ENCODE data around the gene POLG2. TPM values are rescaled to one million over a fixed set of nuclear protein-coding genes. Genes with fewer than 3 reads are reported as not detected.

POLG2 gene
- total RNA-seq, 1 experiment from 2014 or later: 28.9 TPM

- POLR2A ChIA-PET: interaction anchor here (1.0 kb wide), 1 partner anchor 13 kb away, joined by 3 read pairs; no protein-coding TSS in a partner anchor
- H3K36me3 ChIP-seq (ENCODE audit: control insufficient read depth, insufficient read depth, low read length): peaks cover 2% of the 10 kb centered on the region; the same call in 1 of the 2 replicates
- peaks cover under 1% of the 10 kb centered on the region; the same call in 1 of the 2 replicates for H3K4me1 ChIP-seq
- peak; percentile 33 to 51 for TF ChIP-seq CTCF (IDR thresholded peaks at IDR 0.05; ENCODE audit: insufficient read depth in 1 of 2, low read depth in 1 of 2, low read length in 1 of 2, severe bottlenecking in 1 of 2, unreplicated experiment in 1 of 2)
- no TSS peak for BruUV-seq (replicated peaks)
- CTCF ChIA-PET: interaction anchor here (0.5 to 2.5 kb wide), 3 partner anchors 14 to 134 kb away, joined by 3 to 29 read pairs (median 4); partner anchors contain the start of gene CEP95
- H3K27me3 ChIP-seq (replicated peaks; ENCODE audit: control insufficient read depth, insufficient read depth, low read length): no peaks in the 10 kb centered on the region
- no peaks in the 10 kb centered on the region for H3K9me3 ChIP-seq
- H3K4me3 Mint-ChIP-seq (ENCODE audit: unreplicated experiment): no peak overlapping the region
- intact Hi-C loops (cut with micrococcal nuclease; ENCODE audit: unreplicated experiment): no loop called here
- H3K9me3 Mint-ChIP-seq (ENCODE audit: unreplicated experiment): no peaks in the 10 kb centered on the region
- peaks cover 72% of the 10 kb centered on the region for H3K36me3 Mint-ChIP-seq (ENCODE audit: insufficient read depth, unreplicated experiment)
- no peak overlapping the region for H3K27ac Mint-ChIP-seq (ENCODE audit: unreplicated experiment)
- no peaks in the 10 kb centered on the region for H3K27me3 Mint-ChIP-seq (ENCODE audit: insufficient read depth, unreplicated experiment)
- H3K4me3 ChIP-seq (ENCODE audit: low read depth, low read length): no peak overlapping the region
- DNase-seq: peak in 1 of 2 experiments; percentile 20
- H3K4me1 Mint-ChIP-seq (ENCODE audit: low read depth, unreplicated experiment): peaks cover 16% of the 10 kb centered on the region
Measured at GRCh38 chr17:64492481-64493109, 4.3 kb downstream of the POLG2 start.

- peaks cover 66% of the 10 kb centered on the region for H3K36me3 Mint-ChIP-seq (ENCODE audit: insufficient read depth, unreplicated experiment)
Measured at GRCh38 chr17:64491994-64492393, 4.9 kb downstream of the POLG2 start.

More at GRCh38 chr17:64491994-64492393, 4.9 kb downstream of the POLG2 start:
- no peak for TF ChIP-seq CTCF (IDR thresholded peaks at IDR 0.05; ENCODE audit: insufficient read depth in 1 of 2, low read depth in 1 of 2, low read length in 1 of 2, severe bottlenecking in 1 of 2, unreplicated experiment in 1 of 2)
- H3K36me3 ChIP-seq (ENCODE audit: control insufficient read depth, insufficient read depth, low read length): peaks cover 2% of the 10 kb centered on the region; the same call in 1 of the 2 replicates
- Mint-ChIP-seq H3K27ac (ENCODE audit: unreplicated experiment) (no peak overlapping the region), H3K4me3 (ENCODE audit: unreplicated experiment) (no peak overlapping the region), H3K27me3 (ENCODE audit: insufficient read depth, unreplicated experiment) (no peaks in the 10 kb centered on the region), H3K9me3 (ENCODE audit: unreplicated experiment) (no peaks in the 10 kb centered on the region), H3K4me1 (ENCODE audit: low read depth, unreplicated experiment) (peaks cover 11% of the 10 kb centered on the region)
- intact Hi-C loops (cut with micrococcal nuclease; ENCODE audit: unreplicated experiment): loop anchor here (1.0 kb wide), 1 partner anchor 72 kb away; no protein-coding TSS in a partner anchor
- no peaks in the 10 kb centered on the region for H3K4me1 ChIP-seq
- no peaks in the 10 kb centered on the region for H3K9me3 ChIP-seq
- POLR2A ChIA-PET: no interaction called here
- CTCF ChIA-PET: interaction anchor here (0.5 to 2.5 kb wide), 3 partner anchors 70 to 135 kb away, joined by 4 to 29 read pairs (median 6); no protein-coding TSS in a partner anchor
- no peaks in the 10 kb centered on the region for H3K27me3 ChIP-seq (replicated peaks; ENCODE audit: control insufficient read depth, insufficient read depth, low read length)
- BruUV-seq (replicated peaks): no TSS peak
- no peak overlapping the region for H3K4me3 ChIP-seq (ENCODE audit: low read depth, low read length)
- no peak for DNase-seq
